Peyer's patch (tissue), 4 donors: Measurements from ENCODE around the gene KLHL29.

Experiments
- CTCF ChIP-seq, 6 experiments: fragments of 450-650 bp in 4 of 6; fragments of 200-600 bp in 2 of 6; sonication (generic) in 1 of 6; IDR thresholded peaks; one replicate each; pipeline ENCODE4 v1.5.1; 2017 to 2019; ENCODE audit warnings: antibody characterized with exemption in 6 of 6, mild to moderate bottlenecking in 3 of 6, moderate library complexity in 1 of 6
- POLR2A ChIP-seq, 2 donors: fragments of 450-650 bp; IDR thresholded peaks; one replicate each; pipeline ENCODE4 v1.5.1; 2017; ENCODE audit warnings: antibody characterized with exemption in 2 of 2, mild to moderate bottlenecking in 2 of 2, moderate library complexity in 2 of 2

GRCh38 chr2:23487735-23488492, 102.9 kb downstream of the KLHL29 start:
- no peak for TF ChIP-seq CTCF (IDR thresholded peaks at IDR 0.05)
- no peak for TF ChIP-seq POLR2A (IDR thresholded peaks at IDR 0.05)
